Measurements from ENCODE around the gene ENPP6. TPM values are rescaled to one million over a fixed set of nuclear protein-coding genes. Genes with fewer than 3 reads are reported as not detected.

The ENPP6 gene
- total and polyA plus RNA-seq, 2 donors (not counting 1 experiment from before 2014, with no cell fraction given): 0.01 TPM; not detected in 1

- H3K79me2 ChIP-seq (ENCODE audit: control insufficient read depth, insufficient read depth, low read length): no peaks in the 10 kb centered on the region
- no peak overlapping the region for H3K4me3 ChIP-seq (ENCODE audit: control extremely low read depth in 1 of 5, extremely low read depth in 1 of 5, insufficient read depth in 1 of 5, low read depth in 2 of 5, low read length in 4 of 5)
- H3K27ac ChIP-seq (ENCODE audit: low read length in 2 of 2): no peak overlapping the region
- H3K4me1 ChIP-seq (ENCODE audit: control insufficient read depth in 2 of 2, insufficient read depth in 2 of 2, low read length in 2 of 2): no peaks in the 10 kb centered on the region
- POLR2A ChIA-PET: no interaction called here
- no peak for DNase-seq
- Mint-ChIP-seq H3K9me3 (ENCODE audit: insufficient read depth) (no peaks in the 10 kb centered on the region), H3K27ac (no peak overlapping the region), H3K4me3 (no peak overlapping the region), H3K4me1 (peaks cover 7% of the 10 kb centered on the region), H3K27me3 (peaks cover 37% of the 10 kb centered on the region)
- CTCF ChIA-PET: interaction anchor here (1.2 kb wide), 1 partner anchor 626 kb away, joined by 3 read pairs; no protein-coding TSS in a partner anchor
- H3K27me3 ChIP-seq (replicated peaks in 1 of 4; ENCODE audit: control extremely low read depth in 1 of 4, control insufficient read depth in 3 of 4, insufficient read depth in 4 of 4, low read length in 3 of 4): no peaks in the 10 kb centered on the region
- no peak overlapping the region for H3K9ac ChIP-seq (ENCODE audit: low read length)
- H3K9me3 ChIP-seq (ENCODE audit: control extremely low read depth in 1 of 3, control insufficient read depth in 2 of 3, insufficient read depth in 1 of 3, low read length in 2 of 3): no peaks in the 10 kb centered on the region
- no peak overlapping the region for H2AFZ ChIP-seq (ENCODE audit: insufficient read depth, low read depth, low read length, poor library complexity, severe bottlenecking)
- no peaks in the 10 kb centered on the region for H3K36me3 ChIP-seq (replicated peaks in 1 of 2; ENCODE audit: control extremely low read depth in 1 of 2, control insufficient read depth in 1 of 2, extremely low read depth in 1 of 2, insufficient read depth in 2 of 2, low read length in 1 of 2)
- 85% methylated on average over 13 of the region's 14 CpGs for whole genome bisulfite sequencing (ENCODE audit: insufficient coverage)
- TF ChIP-seq CTCF (IDR thresholded peaks at IDR 0.05) (no peak), EZH2 (IDR thresholded peaks at IDR 0.05; ENCODE audit: borderline replicate concordance, insufficient read depth, low read depth, low read length, poor library complexity, severe bottlenecking) (no peak)
- no peak for ATAC-seq (ENCODE audit: low read depth)
- no peak overlapping the region for H3K4me2 ChIP-seq (replicated peaks; ENCODE audit: low read depth, low read length, poor library complexity, severe bottlenecking)
- intact Hi-C loops (cut with micrococcal nuclease): no loop called here
- no peaks in the 10 kb centered on the region for H4K20me1 ChIP-seq (ENCODE audit: control insufficient read depth, insufficient read depth, low read length, poor library complexity, severe bottlenecking)
These were observed 117.3 kb downstream of the ENPP6 start for GRCh38 chr4:184100297-184100885.

GRCh38 chr4:184099535-184099966, 118.1 kb downstream of the ENPP6 start:
- Histone ChIP-seq H4K20me1 (ENCODE audit: control insufficient read depth, insufficient read depth, low read length, poor library complexity, severe bottlenecking) (no peaks in the 10 kb centered on the region), H3K4me2 (replicated peaks; ENCODE audit: low read depth, low read length, poor library complexity, severe bottlenecking) (no peak overlapping the region), H2AFZ (ENCODE audit: insufficient read depth, low read depth, low read length, poor library complexity, severe bottlenecking) (no peak overlapping the region), H3K36me3 (replicated peaks in 1 of 2; ENCODE audit: control extremely low read depth in 1 of 2, control insufficient read depth in 1 of 2, extremely low read depth in 1 of 2, insufficient read depth in 2 of 2, low read length in 1 of 2) (no peaks in the 10 kb centered on the region), H3K27me3 (replicated peaks in 1 of 4; ENCODE audit: control extremely low read depth in 1 of 4, control insufficient read depth in 3 of 4, insufficient read depth in 4 of 4, low read length in 3 of 4) (no peaks in the 10 kb centered on the region), H3K79me2 (ENCODE audit: control insufficient read depth, insufficient read depth, low read length) (no peaks in the 10 kb centered on the region), H3K27ac (ENCODE audit: low read length in 2 of 2) (no peak overlapping the region), H3K9ac (ENCODE audit: low read length) (no peak overlapping the region), H3K4me3 (ENCODE audit: control extremely low read depth in 1 of 5, extremely low read depth in 1 of 5, insufficient read depth in 1 of 5, low read depth in 2 of 5, low read length in 4 of 5) (no peak overlapping the region), H3K4me1 (ENCODE audit: control insufficient read depth in 2 of 2, insufficient read depth in 2 of 2, low read length in 2 of 2) (no peaks in the 10 kb centered on the region), H3K9me3 (ENCODE audit: control extremely low read depth in 1 of 3, control insufficient read depth in 2 of 3, insufficient read depth in 1 of 3, low read length in 2 of 3) (no peaks in the 10 kb centered on the region)
- POLR2A ChIA-PET: no interaction called here
- H3K4me3 Mint-ChIP-seq: no peak overlapping the region
- H3K27ac Mint-ChIP-seq: no peak overlapping the region
- CTCF ChIA-PET: interaction anchor here (1.2 kb wide), 1 partner anchor 625 kb away, joined by 3 read pairs; no protein-coding TSS in a partner anchor
- H3K4me1 Mint-ChIP-seq: peaks cover 7% of the 10 kb centered on the region
- no peak for TF ChIP-seq CTCF (IDR thresholded peaks at IDR 0.05)
- no peak for TF ChIP-seq EZH2 (IDR thresholded peaks at IDR 0.05; ENCODE audit: borderline replicate concordance, insufficient read depth, low read depth, low read length, poor library complexity, severe bottlenecking)
- intact Hi-C loops (cut with micrococcal nuclease): no loop called here
- H3K27me3 Mint-ChIP-seq: peaks cover 41% of the 10 kb centered on the region
- no peak for DNase-seq
- WGBS (ENCODE audit: insufficient coverage): 88% methylated on average over 7 of the region's 10 CpGs
- H3K9me3 Mint-ChIP-seq (ENCODE audit: insufficient read depth): no peaks in the 10 kb centered on the region
- no peak for ATAC-seq (ENCODE audit: low read depth)
